ENCODE measurements around the gene TP63. TPM values are rescaled to one million over a fixed set of nuclear protein-coding genes. Genes with fewer than 3 reads are reported as not detected.

Gene TP63
- total RNA-seq, 4 donors from 2014 or later: not detected

DNA sequence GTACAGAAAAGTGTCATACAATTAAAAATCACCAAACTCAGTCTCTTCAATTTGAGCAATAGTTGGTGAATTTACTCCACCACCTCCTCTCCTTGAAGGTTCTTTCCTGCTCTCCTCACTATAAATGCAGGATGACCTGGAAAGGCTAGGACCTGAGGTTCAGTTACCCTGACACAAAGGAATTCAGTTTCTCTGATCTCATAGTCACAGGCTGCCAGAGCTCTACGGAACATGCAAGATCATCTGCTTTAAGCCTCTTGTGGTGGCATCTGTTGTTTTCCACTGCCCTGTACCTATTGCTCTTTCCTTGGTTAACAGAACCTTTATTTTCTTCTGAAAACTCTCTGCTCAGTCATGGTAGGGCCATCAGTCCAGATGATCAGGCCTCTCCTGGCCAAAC is 4.9 kb upstream of the TP63 start:
- DNase-seq: no peak
- H3K36me3 ChIP-seq: no peaks in the 10 kb centered on the region
- no peaks in the 10 kb centered on the region for H3K27me3 ChIP-seq
- in situ Hi-C loops (cut with MboI; ENCODE audit: low pct_ligation_motif_present in 1 of 4, low pct_unique_long_range_greater_than_20kb in 1 of 4, low sequenced_read_pairs in 3 of 4) (no loop called here), intact Hi-C loops (cut with DNase I; ENCODE audit: low total_unique reads) (no loop called here)
- TF ChIP-seq POLR2AphosphoS5 (IDR thresholded peaks at IDR 0.05) (no peak), CTCF (IDR thresholded peaks at IDR 0.05) (no peak), POLR2A (IDR thresholded peaks at IDR 0.05) (no peak), EP300 (IDR thresholded peaks at IDR 0.05; ENCODE audit: low read depth) (no peak)
- peaks cover 0 to 10% (median 0%) of the 10 kb centered on the region in 4 donors for H3K4me1 ChIP-seq
- no peak overlapping the region for H3K27ac ChIP-seq
- 95% methylated on average over 1 of the region's 1 CpG; no CpG with 5 or more reads in 1 of the 2 donors for WGBS, 2 donors (ENCODE audit: low coverage in 1 of 2)
- no peaks in the 10 kb centered on the region for H3K9me3 ChIP-seq
- H3K4me3 ChIP-seq: no peak overlapping the region

GRCh38 chr3:189629803-189630455 is 1.3 kb upstream of the TP63 start:
- in situ Hi-C loops (cut with MboI; ENCODE audit: low pct_ligation_motif_present in 1 of 4, low pct_unique_long_range_greater_than_20kb in 1 of 4, low sequenced_read_pairs in 3 of 4): no loop called here
- no peak for TF ChIP-seq POLR2A (IDR thresholded peaks at IDR 0.05)
- TF ChIP-seq CTCF (IDR thresholded peaks at IDR 0.05): no peak
- no peak overlapping the region for H3K27ac ChIP-seq
- H3K4me3 ChIP-seq: no peak overlapping the region
- no peaks in the 10 kb centered on the region for H3K9me3 ChIP-seq
- H3K36me3 ChIP-seq: no peaks in the 10 kb centered on the region
- intact Hi-C loops (cut with DNase I; ENCODE audit: low total_unique reads): no loop called here
- 57 to 65% methylated on average over 3 of the region's 3 CpGs for WGBS, 2 donors (ENCODE audit: low coverage in 1 of 2)
- H3K4me1 ChIP-seq: peaks cover 0 to 10% (median 0%) of the 10 kb centered on the region in 4 donors
- DNase-seq: no peak
- H3K27me3 ChIP-seq: no peaks in the 10 kb centered on the region

DNA sequence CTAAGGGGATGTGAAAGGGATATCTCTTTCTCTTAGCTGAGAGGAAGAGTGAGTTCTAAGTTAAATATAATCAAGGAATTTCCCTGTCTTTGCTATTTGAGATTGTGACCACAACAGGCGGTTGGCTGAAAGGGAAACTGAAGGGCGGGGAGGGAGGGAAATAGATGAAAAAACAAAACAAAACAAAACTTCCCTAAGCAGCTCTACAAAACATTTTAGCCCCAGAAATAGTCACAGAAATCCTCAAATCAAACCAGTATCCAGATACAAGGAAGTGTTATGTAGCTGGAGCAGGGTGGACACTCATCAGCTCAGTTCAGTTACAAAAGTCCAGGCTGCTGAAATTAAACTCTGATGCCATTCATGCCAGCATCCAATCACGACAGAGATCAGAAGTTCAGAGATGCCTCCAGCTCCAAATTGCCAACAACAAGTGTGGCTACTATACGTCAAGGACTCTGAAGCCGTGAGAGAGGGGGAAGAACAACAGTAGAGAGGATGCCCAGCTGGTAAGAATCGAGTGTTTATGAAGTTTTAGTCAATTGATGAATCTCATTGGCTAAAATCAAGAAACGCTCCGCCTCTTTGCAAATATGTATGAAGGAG is 319 bp upstream of the TP63 start:
- H3K9me3 ChIP-seq: no peaks in the 10 kb centered on the region
- intact Hi-C loops (cut with DNase I; ENCODE audit: low total_unique reads): no loop called here
- in situ Hi-C loops (cut with MboI; ENCODE audit: low pct_ligation_motif_present in 1 of 4, low pct_unique_long_range_greater_than_20kb in 1 of 4, low sequenced_read_pairs in 3 of 4): no loop called here
- H3K27ac ChIP-seq: no peak overlapping the region
- no peaks in the 10 kb centered on the region for H3K36me3 ChIP-seq
- H3K4me1 ChIP-seq: peaks cover 0 to 10% (median 0%) of the 10 kb centered on the region in 4 donors
- TF ChIP-seq POLR2AphosphoS5 (IDR thresholded peaks at IDR 0.05) (no peak), EP300 (IDR thresholded peaks at IDR 0.05; ENCODE audit: low read depth) (no peak), POLR2A (IDR thresholded peaks at IDR 0.05) (no peak), CTCF (IDR thresholded peaks at IDR 0.05) (no peak)
- H3K27me3 ChIP-seq: no peaks in the 10 kb centered on the region
- H3K4me3 ChIP-seq: no peak overlapping the region
- WGBS, 2 donors (ENCODE audit: low coverage in 1 of 2): 41 to 57% methylated on average over 8 of the region's 8 CpGs
- DNase-seq: no peak

GRCh38 chr3:189631409-189631808 is 220 bp downstream of the TP63 start:
- H3K4me1 ChIP-seq: peaks cover 0 to 10% (median 0%) of the 10 kb centered on the region in 4 donors
- H3K27me3 ChIP-seq: no peaks in the 10 kb centered on the region
- 79 to 85% methylated on average over 6 of the region's 6 CpGs for WGBS, 2 donors (ENCODE audit: low coverage in 1 of 2)
- intact Hi-C loops (cut with DNase I; ENCODE audit: low total_unique reads) (no loop called here), in situ Hi-C loops (cut with MboI; ENCODE audit: low pct_ligation_motif_present in 1 of 4, low pct_unique_long_range_greater_than_20kb in 1 of 4, low sequenced_read_pairs in 3 of 4) (no loop called here)
- no peaks in the 10 kb centered on the region for H3K36me3 ChIP-seq
- no peak for TF ChIP-seq POLR2A (IDR thresholded peaks at IDR 0.05)
- TF ChIP-seq POLR2AphosphoS5 (IDR thresholded peaks at IDR 0.05): no peak
- TF ChIP-seq CTCF (IDR thresholded peaks at IDR 0.05): no peak
- TF ChIP-seq EP300 (IDR thresholded peaks at IDR 0.05; ENCODE audit: low read depth): no peak
- no peak for DNase-seq
- no peak overlapping the region for H3K27ac ChIP-seq
- no peak overlapping the region for H3K4me3 ChIP-seq
- no peaks in the 10 kb centered on the region for H3K9me3 ChIP-seq
